Activated T-cell treated with anti-CD3 and anti-CD28 coated beads for 24 hours (primary cell): ENCODE data around the gene CCDC146.
A peak's percentile ranks its signal among the peaks of the same experiment; 100 is the strongest.
"Not testable (repeated sequence)": the region's sequence is repeated elsewhere in the genome, so short reads cannot be mapped to it uniquely, and the experiment has no call there.

ENCODE experiments used
- DNase-seq: peaks from one replicate; pipeline ENCODE4 v3.0.0-alpha.2; 2020; ENCODE audit warnings: low read depth

The CCDC146 gene

GRCh38 chr7:77327932-77328628, 205.7 kb downstream of the CCDC146 start:
- no peak for DNase-seq

- no peak for DNase-seq
Observed at GRCh38 chr7:77328669-77329068, 206.3 kb downstream of the CCDC146 start.

GRCh38 chr7:77329466-77330168, 207.2 kb downstream of the CCDC146 start:
- no peak for DNase-seq

- no peak for DNase-seq
Observed at GRCh38 chr7:77330169-77330882, 207.9 kb downstream of the CCDC146 start.

GRCh38 chr7:77331938-77332695, 209.7 kb downstream of the CCDC146 start:
- DNase-seq = peak; percentile 26

- DNase-seq = not testable (repeated sequence)
Observed at GRCh38 chr7:77334039-77334438, 211.6 kb downstream of the CCDC146 start.

GRCh38 chr7:77335581-77335980, 213.2 kb downstream of the CCDC146 start:
- no peak for DNase-seq

- DNase-seq = no peak
Observed at GRCh38 chr7:77337456-77337990, 215.1 kb downstream of the CCDC146 start.

- DNase-seq = no peak
Observed at GRCh38 chr7:77338260-77338659, 215.8 kb downstream of the CCDC146 start.

- no peak for DNase-seq
Observed at GRCh38 chr7:77338883-77339629, 216.6 kb downstream of the CCDC146 start.

GRCh38 chr7:77339726-77340125, 217.3 kb downstream of the CCDC146 start:
- no peak for DNase-seq
